Measurements from ENCODE around the gene SENP3.

SENP3 gene

DNA sequence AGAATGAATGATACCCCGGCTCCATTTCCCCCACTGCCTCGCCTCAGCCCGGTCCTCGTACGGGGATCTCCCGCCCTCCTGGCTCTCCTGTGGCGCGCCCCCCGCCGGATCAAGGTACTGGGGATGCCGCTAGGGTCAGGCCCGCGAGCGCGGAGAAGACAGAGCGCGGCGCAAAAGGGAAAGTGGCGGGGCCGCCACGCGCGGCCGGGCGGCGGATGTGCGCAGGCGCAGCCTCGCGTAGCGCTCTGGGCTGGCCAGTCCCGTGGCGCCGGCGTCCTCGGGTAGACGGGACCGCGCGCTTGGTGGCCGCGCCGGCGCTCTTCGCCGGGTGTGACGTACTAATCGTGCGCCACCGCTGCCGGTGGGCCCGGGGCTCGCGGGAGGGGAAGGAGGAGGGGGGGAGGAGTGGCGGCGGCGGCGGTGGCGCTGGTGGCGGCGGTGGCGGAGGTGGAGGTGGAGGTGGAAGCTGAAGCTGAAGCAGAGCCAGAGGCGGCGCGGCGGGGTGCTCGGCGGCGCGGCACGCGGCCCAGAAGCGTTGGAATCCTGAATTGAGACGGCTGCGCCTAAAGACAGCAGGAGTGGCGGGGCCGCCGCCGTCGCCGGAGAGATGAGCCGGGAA lies at the start of gene SENP3:
SENP3 (plus strand) TSS at position 331 of the 619 bp plus-strand sequence. CDS start 1,158 bp downstream, outside the sequence.
- no peak for DNase-seq

DNA sequence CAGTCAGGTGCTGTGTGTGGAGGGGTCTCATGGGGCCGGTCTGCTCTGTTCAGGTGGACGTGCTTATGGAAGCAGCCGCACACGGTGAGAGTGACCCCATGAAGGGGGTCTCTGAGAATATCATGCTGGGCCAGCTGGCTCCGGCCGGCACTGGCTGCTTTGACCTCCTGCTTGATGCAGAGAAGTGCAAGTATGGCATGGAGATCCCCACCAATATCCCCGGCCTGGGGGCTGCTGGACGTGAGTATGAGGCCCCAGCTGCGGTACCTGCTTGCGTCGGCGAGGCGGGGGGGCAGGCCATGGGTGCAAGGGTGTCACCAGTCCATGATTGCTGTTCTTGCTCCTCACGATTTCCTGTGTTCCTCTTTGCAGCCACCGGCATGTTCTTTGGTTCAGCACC lies 49.6 kb upstream of the SENP3 start:
- no peak for DNase-seq

- DNase-seq: no peak
Measured at GRCh38 chr17:7512824-7513540, 48.7 kb upstream of the SENP3 start.

DNA sequence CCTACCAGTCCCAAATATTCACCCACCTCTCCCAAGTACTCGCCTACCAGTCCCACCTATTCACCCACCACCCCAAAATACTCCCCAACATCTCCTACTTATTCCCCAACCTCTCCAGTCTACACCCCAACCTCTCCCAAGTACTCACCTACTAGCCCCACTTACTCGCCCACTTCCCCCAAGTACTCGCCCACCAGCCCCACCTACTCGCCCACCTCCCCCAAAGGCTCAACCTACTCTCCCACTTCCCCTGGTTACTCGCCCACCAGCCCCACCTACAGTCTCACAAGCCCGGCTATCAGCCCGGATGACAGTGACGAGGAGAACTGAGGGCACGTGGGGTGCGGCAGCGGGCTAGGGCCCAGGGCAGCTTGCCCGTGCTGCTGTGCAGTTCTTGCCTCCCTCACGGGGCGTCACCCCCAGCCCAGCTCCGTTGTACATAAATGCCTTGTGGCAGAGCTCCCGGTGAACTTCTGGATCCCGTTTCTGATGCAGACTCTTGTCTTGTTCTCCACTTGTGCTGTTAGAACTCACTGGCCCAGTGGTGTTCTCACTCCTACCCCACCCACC lies 47.8 kb upstream of the SENP3 start:
- no peak for DNase-seq

DNA sequence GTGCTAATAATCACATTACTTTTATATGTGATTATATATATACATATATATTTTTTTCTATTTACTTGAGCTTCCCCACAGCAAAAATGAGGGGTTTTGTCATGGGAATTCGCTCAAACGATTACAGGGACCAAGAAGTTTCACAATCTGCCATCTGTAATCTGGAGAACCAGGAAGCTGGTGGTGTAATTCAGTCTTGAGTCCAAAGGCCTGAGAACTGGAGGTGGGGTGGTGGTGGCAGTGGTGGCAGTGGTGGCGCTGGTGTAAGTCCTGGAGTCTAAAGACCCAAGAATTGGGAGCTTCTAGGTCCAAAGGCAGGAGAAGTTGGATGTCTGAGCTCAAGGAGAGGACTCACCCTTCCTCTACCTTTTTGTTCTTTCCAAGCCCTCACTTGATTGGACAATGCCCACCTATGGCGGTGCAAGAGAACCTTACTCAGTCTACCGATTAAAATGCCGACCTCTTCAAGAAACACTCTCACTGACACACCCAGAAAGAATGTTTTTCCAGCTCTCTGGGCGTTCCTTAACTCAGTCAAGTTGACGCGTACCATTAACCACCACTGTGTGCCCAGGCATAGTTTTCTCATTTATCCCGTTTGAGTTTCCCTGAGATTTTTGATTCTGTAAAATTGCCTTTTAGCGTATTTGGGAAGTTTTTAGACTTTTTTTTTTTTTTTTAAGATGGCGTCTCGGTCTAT lies 45.7 kb upstream of the SENP3 start:
- DNase-seq: no peak

DNA sequence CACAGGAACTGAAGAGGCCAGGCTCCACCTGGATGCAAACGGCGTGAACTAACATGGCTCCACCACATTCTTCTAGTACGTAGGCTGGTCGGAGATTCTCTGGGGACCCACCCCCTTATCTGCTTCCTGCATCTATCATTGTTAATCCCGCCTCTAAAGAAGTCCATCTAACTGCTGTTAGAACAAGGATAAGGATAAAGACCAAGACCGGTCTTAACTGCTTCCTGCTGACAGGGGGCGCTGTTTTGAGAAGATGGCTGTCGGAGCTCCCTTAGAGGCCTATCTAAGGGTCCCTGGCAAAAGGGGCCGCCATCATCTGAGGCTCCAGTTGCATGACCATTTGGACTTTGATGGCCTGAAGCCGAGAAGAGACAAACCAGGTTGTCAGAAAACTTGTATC lies 38.7 kb upstream of the SENP3 start:
- DNase-seq: no peak

DNA sequence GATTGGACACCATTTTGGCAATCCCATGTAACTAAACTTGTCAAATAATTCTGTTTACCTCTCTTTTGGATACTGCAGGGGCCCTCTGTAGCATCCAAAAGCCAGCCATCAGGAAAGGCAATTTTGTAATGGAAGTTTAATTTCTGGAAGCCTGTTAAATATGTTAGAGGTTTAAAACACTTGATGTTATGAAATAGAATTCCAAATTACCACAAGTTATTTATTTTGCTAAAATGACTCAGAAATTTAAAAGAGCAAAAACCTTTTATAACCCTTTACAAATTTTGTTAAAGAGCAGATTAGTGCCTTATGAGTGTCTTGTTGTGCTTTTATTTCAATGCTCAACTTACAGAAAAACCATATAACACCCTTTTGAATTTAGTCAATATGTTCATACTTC lies 32.9 kb upstream of the SENP3 start:
- no peak for DNase-seq

DNA sequence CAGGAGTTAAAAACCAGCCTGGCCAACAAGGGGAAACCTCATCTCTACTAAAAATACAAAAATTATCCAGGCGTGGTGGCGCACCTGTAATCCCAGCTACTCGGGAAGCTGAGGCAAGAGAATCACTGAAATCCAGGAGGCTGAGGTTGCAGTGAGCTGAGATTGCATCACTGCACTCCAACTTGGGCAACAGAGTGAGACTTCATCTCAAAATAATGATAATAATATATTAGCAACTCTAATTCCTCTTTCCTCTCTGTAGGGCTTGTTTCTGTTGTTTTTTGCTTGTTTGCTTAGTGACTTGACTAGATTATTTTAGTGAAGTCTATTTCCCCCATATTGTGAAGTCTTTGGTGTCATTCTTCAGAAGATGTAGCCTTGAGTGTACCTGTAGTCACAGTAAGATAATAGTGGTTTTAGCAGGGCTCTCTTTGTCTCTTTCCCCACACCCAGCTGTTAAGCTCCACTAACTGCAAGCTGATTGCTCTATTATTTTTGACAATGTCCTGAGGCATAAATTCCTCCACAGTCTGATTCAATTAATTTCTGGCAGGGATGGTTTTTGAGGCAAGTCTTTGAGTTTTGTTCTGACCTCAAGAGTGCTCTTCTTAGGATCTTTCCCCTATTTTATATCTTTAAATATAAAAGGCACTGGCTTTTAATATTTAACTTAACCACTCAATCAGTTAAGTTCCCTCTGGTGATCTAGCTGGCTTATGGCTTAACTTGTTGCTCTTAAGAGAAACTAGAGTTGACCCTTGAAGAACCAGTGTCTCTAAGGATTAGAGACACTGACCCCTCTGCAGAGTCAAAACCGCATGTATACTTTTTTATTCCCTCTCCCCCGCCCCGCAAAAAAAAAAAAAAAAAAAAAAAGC lies 31.5 kb upstream of the SENP3 start:
- no peak for DNase-seq

GRCh38 chr17:7538050-7538449 lies 23.7 kb upstream of the SENP3 start:
- no peak for DNase-seq

GRCh38 chr17:7538891-7539545 lies 22.7 kb upstream of the SENP3 start:
- DNase-seq: no peak

DNA sequence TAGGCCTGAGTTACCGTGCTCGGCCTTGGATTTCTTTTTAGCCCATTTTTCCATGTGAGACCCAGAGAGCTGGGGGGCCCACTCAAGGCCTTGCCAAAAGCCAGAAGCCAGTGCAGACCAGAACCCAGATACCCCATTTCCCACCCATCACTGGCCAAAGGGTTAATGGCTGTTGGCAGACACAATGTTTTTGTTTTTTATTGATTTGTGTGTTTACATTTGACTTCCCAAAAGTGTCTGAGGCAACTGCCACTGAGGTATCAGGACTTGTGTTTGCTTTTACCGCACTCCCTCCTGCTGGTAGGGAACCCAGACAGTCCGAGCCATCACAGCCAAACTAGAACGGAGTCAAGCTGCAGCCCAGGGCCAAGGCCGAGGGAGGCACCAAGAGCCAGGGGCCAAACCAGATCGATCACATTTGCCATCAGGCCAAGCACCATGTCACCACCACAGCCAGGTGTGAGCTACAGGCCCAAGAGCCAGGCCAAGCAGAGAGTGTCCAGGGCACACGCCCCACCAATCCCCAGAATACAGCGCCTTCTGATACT lies 20.6 kb upstream of the SENP3 start:
- DNase-seq: no peak

GRCh38 chr17:7544911-7545310 lies 16.8 kb upstream of the SENP3 start:
- DNase-seq: no peak

DNA sequence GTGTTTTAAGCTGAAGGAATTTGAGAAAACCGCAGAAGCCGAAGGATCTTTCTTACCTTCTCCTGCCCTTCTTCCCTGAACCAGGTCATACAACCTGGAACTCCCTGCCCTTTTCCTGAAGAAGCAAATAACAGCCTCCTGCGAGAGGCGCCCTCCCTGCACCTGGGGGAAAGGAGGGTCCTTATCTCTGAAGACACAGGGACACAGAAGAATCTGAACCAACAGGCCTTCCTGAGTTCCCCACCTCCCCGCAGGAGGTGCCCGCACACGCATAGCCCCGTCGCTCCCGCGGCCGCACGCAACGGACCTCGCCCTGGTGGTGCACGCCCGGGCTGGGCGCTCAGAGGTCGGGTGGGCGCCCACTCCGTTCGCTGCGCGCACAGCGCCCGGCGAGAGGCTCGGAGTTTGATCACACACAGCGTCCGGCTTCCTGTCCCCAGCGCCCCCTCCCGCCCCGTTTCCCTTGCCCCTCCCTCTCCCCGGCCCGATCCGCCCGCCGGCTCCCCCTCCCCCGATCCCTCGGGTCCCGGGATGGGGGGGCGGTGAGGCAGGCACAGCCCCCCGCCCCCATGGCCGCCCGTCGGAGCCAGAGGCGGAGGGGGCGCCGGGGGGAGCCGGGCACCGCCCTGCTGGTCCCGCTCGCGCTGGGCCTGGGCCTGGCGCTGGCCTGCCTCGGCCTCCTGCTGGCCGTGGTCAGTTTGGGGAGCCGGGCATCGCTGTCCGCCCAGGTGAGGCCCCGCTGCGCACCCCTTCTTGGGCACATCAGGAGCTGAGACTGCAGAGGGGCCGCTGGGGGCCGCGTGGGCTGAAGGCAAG lies 12.9 kb upstream of the SENP3 start, which contains the start of gene TNFSF12:
TNFSF12 (plus strand) TSS at position 474 of the 816 bp plus-strand sequence; CDS start at position 570, 96 bp downstream.
- no peak for DNase-seq

DNA sequence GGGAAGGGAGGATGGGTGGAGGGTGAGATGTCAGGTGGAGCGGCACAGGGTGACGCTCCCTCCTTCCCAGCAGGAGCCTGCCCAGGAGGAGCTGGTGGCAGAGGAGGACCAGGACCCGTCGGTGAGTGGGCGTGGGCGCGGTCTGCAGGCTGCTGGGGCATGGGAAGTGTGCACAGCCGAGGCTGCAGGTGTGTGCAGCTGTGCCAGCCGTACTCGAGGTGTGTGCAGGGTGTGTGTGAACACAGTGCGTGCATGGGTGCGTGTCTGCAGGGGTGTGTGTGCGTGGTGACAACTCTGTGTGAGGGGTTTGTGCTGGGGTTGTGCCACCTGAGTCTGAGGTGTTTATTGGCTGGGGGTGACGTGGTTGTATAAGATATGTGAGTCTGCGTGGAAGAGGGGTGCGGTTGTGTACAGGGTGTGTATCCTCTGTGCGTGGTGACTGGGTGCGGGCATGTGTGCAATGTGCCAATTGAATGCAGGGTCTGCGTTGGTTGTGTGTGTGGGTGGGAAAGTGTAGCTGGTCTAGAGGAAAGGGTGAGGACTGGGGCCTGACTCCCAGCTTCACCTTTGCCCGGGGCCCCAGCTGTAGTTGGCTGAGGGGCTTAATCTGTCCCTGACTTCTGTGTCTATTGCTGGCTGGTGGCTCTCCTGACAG lies 12.2 kb upstream of the SENP3 start:
- no peak for DNase-seq

- DNase-seq: no peak
Measured at GRCh38 chr17:7550344-7550743, 11.4 kb upstream of the SENP3 start.

GRCh38 chr17:7551396-7551795 lies 10.3 kb upstream of the SENP3 start:
- DNase-seq: no peak

DNA sequence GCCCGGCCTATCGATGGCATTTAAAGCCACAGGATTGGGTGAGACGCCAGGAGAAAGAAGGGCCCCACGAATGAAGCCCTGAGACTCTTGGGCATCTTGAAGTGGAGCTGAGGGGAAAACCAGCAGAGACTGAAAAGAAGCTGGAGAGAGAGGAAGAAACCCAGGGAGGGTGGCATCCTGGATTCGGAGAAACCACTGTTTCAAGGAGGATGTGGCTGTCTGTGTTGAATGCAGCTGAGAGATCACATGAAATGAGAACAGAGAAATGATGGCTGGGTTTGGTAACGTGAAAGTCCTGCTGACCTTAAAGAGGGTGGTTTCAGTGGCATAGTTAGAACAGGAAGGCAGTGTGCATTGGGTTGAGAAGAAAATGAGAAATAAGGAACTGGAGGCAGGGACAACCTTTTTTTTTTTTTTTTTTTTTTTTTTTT lies 9.1 kb upstream of the SENP3 start:
- no peak for DNase-seq

- DNase-seq: no peak
Measured at GRCh38 chr17:7553356-7553755, 8.4 kb upstream of the SENP3 start.

DNA sequence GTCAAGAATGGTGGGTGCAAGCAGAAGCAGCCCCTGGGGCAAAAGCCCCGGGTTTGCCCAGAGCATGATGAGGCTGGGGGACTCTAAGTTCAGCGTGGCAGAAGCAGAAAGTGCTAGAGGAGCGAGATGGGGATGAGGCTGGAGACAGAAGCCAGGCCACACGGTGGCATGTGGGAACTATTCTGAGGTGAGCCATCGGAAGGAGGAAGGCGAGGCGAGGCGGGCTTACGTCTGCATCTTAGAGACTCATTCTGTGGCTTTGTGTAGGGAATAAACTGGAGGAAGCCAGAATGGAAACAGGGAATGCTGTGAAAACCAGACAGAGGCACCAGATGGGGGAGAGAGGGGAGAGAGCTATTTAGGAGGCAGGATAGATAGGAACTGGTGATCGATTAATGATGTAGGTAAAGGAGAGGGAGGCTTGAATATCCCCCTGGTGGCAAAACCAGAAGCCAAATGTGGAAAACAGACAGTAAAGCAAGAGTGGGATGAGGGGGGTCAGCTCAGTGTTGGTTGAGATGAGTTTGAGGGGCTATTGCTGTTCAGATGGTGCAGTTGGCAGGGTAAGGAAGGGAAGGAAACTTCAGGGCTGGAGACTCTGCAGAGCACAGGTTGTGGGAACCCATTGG lies 6.3 kb upstream of the SENP3 start:
- DNase-seq: no peak

- no peak for DNase-seq
Measured at GRCh38 chr17:7556627-7557026, 5.1 kb upstream of the SENP3 start.
